DND-41 (cell line): ENCODE results near the gene PACSIN1.
"Not testable (repeated sequence)": the region's sequence is repeated elsewhere in the genome, so short reads cannot be mapped to it uniquely, and the experiment has no call there.

Experiments
- ATAC-seq: fragments of 200-7000 bp; cut with Tn5 transposase; 3 replicates; pipeline ENCODE4 v1.9.1; 2021; ENCODE audit warnings: low read depth; ENCODE audit not compliant: insufficient read depth
- DNase-seq: peaks from one replicate; pipeline ENCODE4 v3.0.0-alpha.2; 2020
- H2AFZ ChIP-seq: 2 replicates; pipeline ENCODE4 v1.6.0; 2012; ENCODE audit warnings: low read depth, low read length
- H3K27ac ChIP-seq: 2 replicates; pipeline ENCODE4 v1.5.1; 2012; ENCODE audit warnings: low read length, inconsistent platforms
- H3K27me3 ChIP-seq: fragments of 200-600 bp; sonication (generic); 2 replicates; pipeline ENCODE4 v1.6.0; 2012; ENCODE audit warnings: low read length, mild to moderate bottlenecking, inconsistent platforms; ENCODE audit not compliant: insufficient read depth, poor library complexity
- H3K36me3 ChIP-seq: 2 replicates; pipeline ENCODE4 v1.5.1; 2012; ENCODE audit warnings: low read length, inconsistent platforms; ENCODE audit not compliant: insufficient read depth
- H3K4me1 ChIP-seq: 2 replicates; pipeline ENCODE4 v1.5.1; 2012; ENCODE audit warnings: mild to moderate bottlenecking, low read length; ENCODE audit not compliant: insufficient read depth
- H3K4me2 ChIP-seq: 2 replicates; pipeline ENCODE4 v1.6.0; 2012; ENCODE audit warnings: mild to moderate bottlenecking, moderate library complexity, low read length, inconsistent platforms; ENCODE audit not compliant: insufficient read depth
- H3K4me3 ChIP-seq, 2 experiments: fragments of 200-600 bp in 1 of 2; shearing (Covaris generic) in 1 of 2; 2 replicates each; pipeline ENCODE4 v1.5.1; 2012 to 2016; ENCODE audit warnings: inconsistent platforms in 2 of 2, low read length in 2 of 2, mild to moderate bottlenecking in 2 of 2, low read depth in 1 of 2, moderate library complexity in 1 of 2
- H3K79me2 ChIP-seq: 2 replicates; pipeline ENCODE4 v1.6.0; 2012; ENCODE audit warnings: low read length, inconsistent platforms; ENCODE audit not compliant: insufficient read depth
- H3K9ac ChIP-seq: 2 replicates; pipeline ENCODE4 v1.6.0; 2012; ENCODE audit warnings: low read depth, mild to moderate bottlenecking, inconsistent platforms, low read length, moderate library complexity
- H3K9me3 ChIP-seq: 2 replicates; pipeline ENCODE4 v1.5.1; 2012; ENCODE audit warnings: low read length, moderate library complexity, mild to moderate bottlenecking, inconsistent platforms; ENCODE audit not compliant: insufficient read depth, severe bottlenecking
- H4K20me1 ChIP-seq: 2 replicates; pipeline ENCODE4 v1.6.0; 2012; ENCODE audit warnings: low read length; ENCODE audit not compliant: insufficient read depth
- EZH2 ChIP-seq: IDR thresholded peaks from 3 replicates; pipeline ENCODE4 v1.6.1; 2012; ENCODE audit warnings: borderline replicate concordance, low read depth, mild to moderate bottlenecking, moderate library complexity, low read length, inconsistent platforms; ENCODE audit not compliant: severe bottlenecking
- TF ChIP-seq, protein P1 (sequence below): IDR thresholded peaks from 2 replicates; pipeline ENCODE4 v1.5.1; 2012; ENCODE audit warnings: borderline replicate concordance, low read length, moderate library complexity, mild to moderate bottlenecking; ENCODE audit not compliant: poor library complexity, severe bottlenecking; ENCODE audit errors: extremely low read depth

Gene PACSIN1

DNA sequence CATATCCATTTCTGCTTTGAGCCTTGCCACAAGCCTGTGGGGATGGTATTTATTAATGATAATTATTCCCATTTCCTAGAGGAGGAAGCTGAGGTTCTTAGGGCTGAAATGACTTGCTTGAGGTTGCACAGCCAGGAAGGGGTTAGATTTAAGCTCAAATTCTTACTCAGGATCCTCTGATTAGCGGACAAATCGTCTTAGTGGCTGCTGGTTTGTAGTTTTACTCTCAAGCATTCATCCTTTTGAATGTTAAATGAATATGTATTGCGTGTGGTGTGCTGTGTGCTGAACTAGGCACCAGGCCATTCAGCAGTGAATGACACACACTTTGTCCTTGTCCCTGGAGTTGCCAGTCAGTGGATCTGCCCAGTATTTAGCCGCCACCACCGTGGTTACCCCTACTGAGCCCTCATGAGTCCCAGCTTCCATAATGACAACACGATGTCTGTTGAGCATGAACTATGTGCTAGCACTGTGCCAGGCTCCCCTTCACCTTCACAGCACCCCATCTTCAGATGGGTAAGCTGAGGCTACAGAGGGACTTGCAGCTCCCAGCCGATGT, 10.0 kb downstream of the PACSIN1 start:
- no peak for TF ChIP-seq EZH2
- TF ChIP-seq, protein P1, sequence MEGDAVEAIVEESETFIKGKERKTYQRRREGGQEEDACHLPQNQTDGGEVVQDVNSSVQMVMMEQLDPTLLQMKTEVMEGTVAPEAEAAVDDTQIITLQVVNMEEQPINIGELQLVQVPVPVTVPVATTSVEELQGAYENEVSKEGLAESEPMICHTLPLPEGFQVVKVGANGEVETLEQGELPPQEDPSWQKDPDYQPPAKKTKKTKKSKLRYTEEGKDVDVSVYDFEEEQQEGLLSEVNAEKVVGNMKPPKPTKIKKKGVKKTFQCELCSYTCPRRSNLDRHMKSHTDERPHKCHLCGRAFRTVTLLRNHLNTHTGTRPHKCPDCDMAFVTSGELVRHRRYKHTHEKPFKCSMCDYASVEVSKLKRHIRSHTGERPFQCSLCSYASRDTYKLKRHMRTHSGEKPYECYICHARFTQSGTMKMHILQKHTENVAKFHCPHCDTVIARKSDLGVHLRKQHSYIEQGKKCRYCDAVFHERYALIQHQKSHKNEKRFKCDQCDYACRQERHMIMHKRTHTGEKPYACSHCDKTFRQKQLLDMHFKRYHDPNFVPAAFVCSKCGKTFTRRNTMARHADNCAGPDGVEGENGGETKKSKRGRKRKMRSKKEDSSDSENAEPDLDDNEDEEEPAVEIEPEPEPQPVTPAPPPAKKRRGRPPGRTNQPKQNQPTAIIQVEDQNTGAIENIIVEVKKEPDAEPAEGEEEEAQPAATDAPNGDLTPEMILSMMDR, result no peak
- Histone ChIP-seq H3K9ac (no peak overlapping the region), H3K27ac (no peak overlapping the region), H3K36me3 (no peaks in the 10 kb centered on the region), H3K4me1 (no peaks in the 10 kb centered on the region), H3K9me3 (no peaks in the 10 kb centered on the region), H3K4me3 (no peak overlapping the region), H4K20me1 (no peaks in the 10 kb centered on the region), H3K79me2 (no peaks in the 10 kb centered on the region), H3K27me3 (no peaks in the 10 kb centered on the region), H3K4me2 (no peak overlapping the region), H2AFZ (no peak overlapping the region)
- DNase-seq, result no peak
- no peak for ATAC-seq

DNA sequence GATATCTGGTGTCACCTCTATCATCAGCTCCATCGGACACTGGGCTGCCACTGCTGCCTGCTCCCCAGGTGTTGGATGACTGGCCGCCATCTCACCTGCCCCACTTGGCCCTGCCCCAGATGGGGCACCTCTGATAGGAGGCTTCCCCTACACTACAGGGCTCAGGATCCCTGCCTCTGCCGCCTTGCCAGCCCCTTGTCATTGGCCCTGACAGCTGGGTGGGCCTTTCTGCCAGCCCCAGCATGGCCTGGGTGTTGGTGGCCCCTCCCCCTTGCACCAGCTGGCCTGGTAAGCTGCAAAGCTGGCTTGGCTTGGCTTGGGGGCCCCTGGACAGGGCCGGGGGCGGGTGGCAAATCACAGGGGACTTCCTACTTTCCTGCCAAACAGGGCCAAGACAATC, 10.6 kb downstream of the PACSIN1 start:
- Histone ChIP-seq H3K4me2 (no peak overlapping the region), H3K4me3 (no peak overlapping the region), H2AFZ (no peak overlapping the region), H3K9me3 (no peaks in the 10 kb centered on the region), H3K9ac (no peak overlapping the region), H4K20me1 (no peaks in the 10 kb centered on the region), H3K4me1 (no peaks in the 10 kb centered on the region), H3K79me2 (no peaks in the 10 kb centered on the region), H3K36me3 (no peaks in the 10 kb centered on the region), H3K27ac (no peak overlapping the region), H3K27me3 (no peaks in the 10 kb centered on the region)
- no peak for DNase-seq
- no peak for ATAC-seq
- TF ChIP-seq, protein P1, result no peak
- TF ChIP-seq EZH2, result no peak

DNA sequence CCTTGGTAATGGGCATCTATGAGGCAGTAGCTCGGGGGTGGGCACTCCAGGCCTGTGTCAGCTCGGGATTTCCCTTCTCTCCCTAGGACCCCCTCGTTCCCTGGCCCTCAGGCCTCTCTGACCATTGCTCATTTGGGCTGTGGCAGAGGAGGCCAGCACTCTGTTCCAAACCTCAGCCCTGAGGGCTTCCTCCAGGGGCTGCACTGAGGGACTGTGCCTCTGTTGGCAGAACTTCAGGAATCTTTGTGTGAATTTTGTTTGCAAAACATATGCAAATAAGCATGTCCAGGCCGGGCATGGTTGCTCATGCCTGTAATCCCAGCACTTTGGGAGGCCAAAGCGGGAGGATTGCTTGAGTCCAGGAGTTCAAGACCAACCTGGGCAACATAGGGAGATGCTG, 11.0 kb downstream of the PACSIN1 start:
- TF ChIP-seq, protein P1, result no peak
- no peak for TF ChIP-seq EZH2
- H3K4me2 ChIP-seq, result no peak overlapping the region

DNA sequence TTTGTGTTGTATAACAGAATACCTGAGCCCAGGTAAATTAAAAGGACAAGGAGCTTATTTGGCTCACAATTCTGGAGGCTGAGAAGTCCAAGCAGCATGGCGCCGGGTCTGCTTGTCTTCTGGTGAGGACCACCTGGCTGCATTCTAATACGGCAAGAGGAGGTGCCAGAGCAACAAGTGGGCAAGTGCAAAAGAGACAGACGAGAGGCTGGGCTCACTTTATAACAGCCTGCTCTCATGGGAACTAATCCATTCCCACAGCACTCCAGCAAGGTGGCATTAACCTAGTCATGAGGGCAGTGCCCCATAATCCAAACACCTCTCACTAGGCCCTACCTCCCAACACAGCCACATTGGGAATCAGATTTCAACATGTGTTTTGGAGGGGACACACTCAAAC, 12.9 kb downstream of the PACSIN1 start:
- Histone ChIP-seq H3K4me3 (no peak overlapping the region), H3K9ac (no peak overlapping the region), H3K36me3 (no peaks in the 10 kb centered on the region), H3K79me2 (no peaks in the 10 kb centered on the region), H3K4me1 (no peaks in the 10 kb centered on the region), H3K9me3 (no peaks in the 10 kb centered on the region), H2AFZ (no peak overlapping the region), H3K27ac (no peak overlapping the region), H4K20me1 (no peaks in the 10 kb centered on the region), H3K27me3 (no peaks in the 10 kb centered on the region), H3K4me2 (no peak overlapping the region)
- no peak for ATAC-seq
- TF ChIP-seq, protein P1, result no peak
- TF ChIP-seq EZH2, result no peak
- DNase-seq, result no peak

More for the DNA sequence above, 11.0 kb downstream of the PACSIN1 start:
- ATAC-seq (no peak), DNase-seq (no peak)
- H3K36me3 ChIP-seq, result no peaks in the 10 kb centered on the region
- H3K9me3 ChIP-seq, result no peaks in the 10 kb centered on the region
- H3K27ac ChIP-seq, result no peak overlapping the region
- no peaks in the 10 kb centered on the region for H3K4me1 ChIP-seq
- no peaks in the 10 kb centered on the region for H3K79me2 ChIP-seq
- H3K27me3 ChIP-seq, result no peaks in the 10 kb centered on the region
- no peak overlapping the region for H2AFZ ChIP-seq
- H3K9ac ChIP-seq, result no peak overlapping the region
- no peak overlapping the region for H3K4me3 ChIP-seq
- no peaks in the 10 kb centered on the region for H4K20me1 ChIP-seq

DNA sequence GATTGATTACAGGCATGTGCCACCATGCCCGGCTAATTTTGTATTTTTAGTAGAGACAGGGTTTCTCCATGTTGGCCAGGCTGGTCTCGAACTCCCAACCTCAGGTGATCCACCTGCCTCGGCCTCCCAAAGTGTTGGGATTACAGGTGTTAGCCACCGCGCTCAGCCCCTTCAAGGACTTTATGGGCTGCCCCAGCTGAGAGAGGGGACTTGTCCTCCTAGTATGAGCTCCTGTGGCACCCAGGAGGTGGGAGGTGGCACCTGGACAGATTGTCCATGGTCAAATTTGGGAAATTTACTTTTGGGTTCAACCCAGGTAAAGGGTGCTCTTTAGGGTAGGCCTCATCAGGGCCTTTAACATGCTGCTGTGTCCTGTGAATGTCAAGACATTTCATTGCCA, 17.9 kb downstream of the PACSIN1 start:
- H3K4me3 ChIP-seq, H4K20me1 ChIP-seq, H3K9ac ChIP-seq, ATAC-seq, H3K36me3 ChIP-seq, H3K4me2 ChIP-seq, H3K79me2 ChIP-seq, H2AFZ ChIP-seq, H3K4me1 ChIP-seq, H3K9me3 ChIP-seq, DNase-seq, H3K27me3 ChIP-seq, H3K27ac ChIP-seq: not testable (repeated sequence)
